HG02798 (cell line): ENCODE measurements around the gene NTM.

Source experiments
- ATAC-seq: cut with Tn5 transposase; IDR thresholded peaks from one replicate; pipeline ENCODE4 v1.9.1; 2021; ENCODE audit warnings: mild to moderate bottlenecking; ENCODE audit not compliant: unreplicated experiment, poor library complexity

NTM gene

DNA sequence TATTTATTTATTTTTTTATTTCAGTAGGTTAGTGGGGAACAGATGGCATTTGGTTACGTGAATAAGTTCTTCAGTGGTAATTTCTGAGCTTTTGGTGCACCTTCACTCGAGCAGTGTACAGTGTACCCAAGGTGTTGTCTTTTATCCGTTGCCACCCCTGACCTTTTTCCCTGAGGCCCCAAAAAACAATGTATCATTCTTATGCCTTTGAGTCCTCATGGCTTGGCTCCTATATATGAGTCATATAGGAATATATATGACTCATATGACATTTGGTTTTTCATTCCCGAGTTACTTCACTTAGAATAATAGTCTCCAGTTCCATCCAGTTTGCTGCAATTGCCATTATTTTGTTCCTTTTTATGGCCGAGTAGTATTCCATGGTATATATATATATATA is 763.9 kb downstream of the NTM start:
- no peak for ATAC-seq

DNA sequence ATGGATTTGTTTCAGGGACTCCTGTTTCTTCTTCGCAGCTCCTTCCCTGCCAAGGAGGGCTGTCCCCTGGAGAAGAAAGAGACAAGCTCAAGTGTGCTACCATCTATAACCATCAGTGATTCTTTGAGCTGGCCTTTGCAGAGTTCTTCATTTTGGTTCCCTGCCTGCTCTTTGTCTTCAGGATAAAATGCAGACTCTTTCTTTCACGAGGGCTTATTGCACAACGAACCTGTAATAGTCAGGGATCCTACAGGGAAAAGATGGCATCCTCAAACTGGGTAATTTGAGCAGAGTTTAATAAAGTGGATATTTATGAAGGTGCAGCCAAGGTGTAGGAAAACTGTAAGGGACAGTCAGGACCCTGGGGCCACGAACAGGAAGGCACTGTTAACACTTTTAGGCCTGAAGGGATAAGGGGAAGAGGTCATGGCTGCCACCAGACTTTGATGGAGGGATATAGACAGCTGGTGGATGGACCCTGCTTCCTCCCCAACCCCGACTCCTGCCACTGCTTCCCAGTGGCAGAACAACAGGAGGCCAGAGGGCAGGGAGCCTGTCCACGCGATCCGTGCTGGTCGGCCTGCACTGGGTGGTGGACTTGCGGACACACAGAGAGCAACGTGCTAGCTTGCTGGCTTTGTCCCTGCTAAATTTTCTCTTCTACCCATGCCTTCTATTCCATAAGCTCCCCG is 767.0 kb downstream of the NTM start:
- ATAC-seq, result no peak

DNA sequence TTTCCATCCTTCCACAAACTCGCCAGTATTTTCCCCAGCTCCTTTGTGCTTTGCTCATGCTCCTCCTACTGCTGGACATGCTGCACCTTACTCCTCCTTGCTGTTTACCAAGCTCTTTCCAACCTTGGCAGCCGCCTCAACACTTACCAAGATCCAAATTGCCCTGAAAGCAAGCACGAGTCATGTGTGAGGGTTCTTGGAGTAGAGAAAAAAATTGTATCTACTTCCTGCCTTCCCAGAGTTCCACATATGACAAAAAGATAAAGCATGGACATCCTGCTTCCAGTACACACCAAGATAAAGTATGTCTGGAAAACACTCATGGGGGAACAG is 767.5 kb downstream of the NTM start:
- no peak for ATAC-seq

DNA sequence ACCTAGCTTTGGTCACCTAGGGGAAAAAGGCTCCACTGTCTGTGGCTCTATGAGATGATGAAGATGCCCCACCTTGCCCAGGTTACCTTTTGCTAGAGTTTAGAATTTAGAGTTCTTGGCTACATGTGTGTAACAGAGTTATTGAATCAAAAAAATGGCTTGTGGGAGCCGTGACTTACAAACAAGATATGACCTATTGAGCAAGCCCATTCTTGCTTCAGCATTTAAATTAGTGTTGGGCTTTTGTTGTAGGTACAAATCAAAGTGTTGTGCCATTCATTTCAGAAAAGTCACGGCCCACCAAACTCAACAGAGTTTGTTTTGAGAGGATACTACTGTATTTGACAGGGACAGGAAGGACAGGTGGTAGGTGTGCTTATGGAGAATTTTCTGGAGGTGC is 768.8 kb downstream of the NTM start:
- ATAC-seq, result no peak

DNA sequence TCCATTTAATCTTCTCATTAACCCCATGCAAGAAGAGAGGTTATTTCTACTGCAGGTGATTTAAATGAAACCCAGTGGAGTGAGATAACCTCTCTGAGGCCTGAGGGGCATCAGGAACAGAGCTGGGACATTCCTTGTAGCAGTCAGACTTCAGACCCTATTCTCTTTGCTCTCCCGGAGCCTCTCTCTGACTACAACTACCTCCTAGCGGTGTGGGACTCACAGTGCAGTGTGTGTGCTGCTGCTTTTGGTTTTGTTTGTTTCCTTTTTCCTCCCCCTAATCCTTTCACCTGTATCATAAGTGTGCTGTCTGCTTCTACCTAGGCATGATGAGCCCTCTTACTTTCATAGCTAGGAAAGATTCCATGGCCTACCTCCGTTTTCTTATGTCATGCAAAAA is 769.6 kb downstream of the NTM start:
- ATAC-seq, result no peak

DNA sequence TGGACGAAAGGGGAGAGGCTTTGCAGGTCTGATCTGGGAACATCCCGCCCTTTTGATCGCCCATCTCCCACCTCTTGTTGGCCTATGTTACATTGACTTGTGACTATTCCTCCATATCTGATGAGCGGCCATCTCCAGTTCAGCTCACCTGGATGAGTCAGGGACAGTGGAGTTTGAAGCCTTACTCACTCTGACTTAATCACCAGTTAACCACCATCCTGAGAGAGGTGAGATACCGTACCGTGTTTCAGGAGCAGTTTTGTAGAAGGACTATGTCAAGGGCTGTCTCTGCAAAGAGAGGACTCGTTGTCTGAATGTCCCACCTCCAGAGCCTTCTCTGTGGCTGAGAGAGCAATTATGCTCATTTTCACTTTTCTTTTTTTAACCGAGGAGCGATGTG is 771.7 kb downstream of the NTM start:
- ATAC-seq, result no peak

DNA sequence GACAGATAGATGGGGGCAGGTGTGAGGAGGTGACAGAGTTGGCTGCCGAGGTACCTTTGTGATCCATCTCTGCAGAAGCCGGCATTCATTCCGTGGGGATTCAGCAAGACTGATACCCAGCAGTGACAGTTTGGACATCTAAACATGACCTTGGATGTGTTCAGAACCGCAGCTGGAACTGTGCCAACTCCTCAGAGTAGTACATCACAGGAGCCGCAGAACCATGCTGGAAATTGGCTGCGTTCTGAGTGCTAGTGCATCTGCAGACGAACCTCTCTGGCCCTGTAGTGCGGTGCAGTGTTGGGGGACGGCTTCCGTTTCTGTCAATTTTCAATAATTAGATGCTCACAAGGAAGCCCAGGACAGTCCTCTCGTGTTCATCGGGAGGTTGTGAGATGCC is 772.1 kb downstream of the NTM start:
- no peak for ATAC-seq

DNA sequence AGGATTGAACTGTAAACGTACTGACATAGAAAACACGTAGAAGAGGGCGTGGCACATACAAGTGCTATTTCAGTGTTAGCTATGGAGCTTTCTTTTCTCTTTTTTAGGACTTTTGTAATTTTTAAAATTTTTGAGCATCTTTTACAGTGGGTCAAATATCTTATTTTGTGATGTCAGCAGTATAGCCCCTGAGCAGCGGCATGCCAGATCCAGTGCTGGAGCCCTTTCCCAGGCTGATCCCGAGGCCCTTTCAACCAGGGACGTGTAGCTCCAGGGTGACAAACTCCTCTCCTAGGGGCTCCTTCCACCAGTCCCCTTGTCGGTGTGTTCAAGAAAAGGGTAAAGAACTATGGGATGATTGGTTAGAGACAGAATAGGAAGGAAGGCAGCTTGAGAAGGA is 777.0 kb downstream of the NTM start:
- ATAC-seq, result no peak

DNA sequence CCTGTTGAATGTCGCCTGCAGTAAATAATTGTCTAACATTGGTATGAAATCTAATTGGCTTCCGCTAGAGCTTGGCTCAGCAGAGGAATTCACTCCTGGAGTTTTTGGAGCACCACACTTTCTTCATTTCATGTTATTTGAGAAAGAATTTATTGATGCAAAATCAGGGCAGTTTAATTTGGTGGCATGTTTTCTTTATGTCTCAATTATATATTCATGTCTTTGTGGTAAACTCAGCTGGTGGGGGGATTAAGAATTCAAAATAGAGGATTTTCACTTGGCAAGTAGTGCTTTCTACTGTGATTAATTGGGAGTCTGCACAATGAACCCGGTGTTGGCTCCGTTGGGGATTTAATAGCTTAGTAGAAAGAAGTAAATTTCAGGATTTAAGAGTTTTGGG is 784.4 kb downstream of the NTM start:
- ATAC-seq, result no peak

DNA sequence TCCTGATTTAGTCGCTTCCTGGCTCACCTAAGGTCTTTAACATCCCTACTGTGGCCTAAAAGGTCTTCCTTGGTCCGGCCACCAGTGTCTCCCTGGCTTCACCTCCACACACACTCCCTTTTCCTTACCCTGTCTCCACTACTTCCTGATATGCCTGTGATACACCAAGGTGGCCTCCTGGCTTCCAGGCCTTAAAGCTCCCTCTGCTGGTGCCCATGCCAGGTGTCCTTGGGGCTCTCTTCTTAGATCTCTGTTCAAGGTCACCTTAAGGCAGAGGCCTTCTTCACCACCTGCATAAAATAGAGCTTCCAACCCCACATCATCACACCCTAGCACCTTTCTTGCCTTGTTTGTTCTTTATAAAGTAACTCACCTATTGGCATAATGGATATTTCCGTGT is 787.7 kb downstream of the NTM start:
- ATAC-seq, result no peak

DNA sequence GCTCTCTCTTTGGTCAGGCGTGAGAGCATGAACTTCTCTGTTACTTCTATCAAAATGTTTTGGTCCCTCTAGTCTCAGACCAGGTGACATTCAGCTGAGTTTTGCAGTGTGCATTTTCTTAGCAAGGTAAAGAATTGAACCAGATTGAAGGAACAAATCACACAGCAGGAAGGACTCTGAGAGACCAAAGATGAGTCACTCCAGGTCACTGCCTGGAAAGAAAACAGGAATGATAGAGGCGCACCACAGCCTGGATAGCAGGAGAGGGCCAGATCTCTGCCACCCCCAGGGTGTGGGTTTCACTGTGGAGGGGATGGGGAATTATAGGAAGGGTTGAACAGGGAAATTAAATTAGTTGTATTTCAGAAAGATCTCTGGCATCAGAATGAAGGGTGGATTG is 788.3 kb downstream of the NTM start:
- no peak for ATAC-seq

DNA sequence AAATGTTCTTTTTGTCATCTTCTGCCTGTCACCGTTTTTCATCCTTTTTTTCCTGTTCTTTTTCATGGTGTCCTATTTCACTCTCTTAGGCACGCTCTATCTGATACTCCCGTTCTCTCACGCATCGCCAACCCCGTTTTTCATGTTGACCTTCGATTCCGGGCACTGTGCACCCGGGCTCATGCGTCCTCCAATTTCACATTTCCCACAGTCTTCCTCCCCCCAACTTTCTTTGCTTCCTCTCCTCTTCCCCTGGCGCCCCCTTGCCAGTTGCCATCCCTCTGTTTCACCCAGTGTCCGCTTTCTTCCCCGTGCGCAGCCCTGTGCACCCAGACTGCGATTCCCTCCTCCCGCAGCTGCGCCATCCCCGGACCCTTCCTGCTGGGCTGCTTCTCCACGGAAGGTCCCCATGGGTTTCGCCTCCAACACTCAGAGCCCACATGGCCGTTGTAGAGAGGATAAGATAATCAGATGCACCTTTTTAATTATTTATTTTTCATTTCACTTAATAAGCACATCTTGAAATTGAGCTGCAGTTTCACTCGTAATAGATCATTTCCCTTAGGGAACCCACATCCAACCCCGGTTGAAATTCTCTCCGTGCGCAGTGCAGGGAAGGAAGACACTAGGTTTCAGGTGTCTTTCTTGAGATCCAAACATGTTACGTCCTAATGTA is 791.1 kb downstream of the NTM start:
- no peak for ATAC-seq

DNA sequence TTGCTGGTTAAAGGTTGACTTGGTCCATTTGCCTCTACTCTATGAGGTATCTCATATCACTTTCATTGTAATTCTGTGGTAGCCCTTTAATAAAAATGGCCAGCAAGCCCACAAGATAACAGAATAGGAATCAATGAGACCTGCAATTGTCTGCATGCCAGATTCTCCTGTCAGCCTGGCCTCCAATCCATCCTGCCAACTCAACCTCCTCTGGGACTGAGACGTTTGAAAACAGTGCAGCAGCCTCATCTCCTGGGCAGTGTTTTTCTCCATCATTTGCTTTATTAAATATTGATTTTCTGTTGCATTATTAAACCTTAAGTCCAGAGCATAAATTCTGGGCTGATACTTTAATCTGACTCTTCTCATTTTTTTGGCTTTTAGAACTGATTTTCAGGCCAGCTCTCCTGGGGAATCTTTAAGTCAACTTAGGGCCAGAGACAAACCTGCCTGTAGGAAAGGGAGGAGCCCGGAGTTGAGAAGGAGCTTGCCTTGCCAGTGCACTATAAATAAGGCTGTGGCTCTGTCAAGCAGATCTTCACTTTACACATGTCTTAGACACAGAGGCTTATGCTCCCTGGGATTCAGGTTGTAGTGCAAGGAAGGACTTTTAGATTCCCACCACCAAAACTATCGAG is 798.0 kb downstream of the NTM start:
- no peak for ATAC-seq

DNA sequence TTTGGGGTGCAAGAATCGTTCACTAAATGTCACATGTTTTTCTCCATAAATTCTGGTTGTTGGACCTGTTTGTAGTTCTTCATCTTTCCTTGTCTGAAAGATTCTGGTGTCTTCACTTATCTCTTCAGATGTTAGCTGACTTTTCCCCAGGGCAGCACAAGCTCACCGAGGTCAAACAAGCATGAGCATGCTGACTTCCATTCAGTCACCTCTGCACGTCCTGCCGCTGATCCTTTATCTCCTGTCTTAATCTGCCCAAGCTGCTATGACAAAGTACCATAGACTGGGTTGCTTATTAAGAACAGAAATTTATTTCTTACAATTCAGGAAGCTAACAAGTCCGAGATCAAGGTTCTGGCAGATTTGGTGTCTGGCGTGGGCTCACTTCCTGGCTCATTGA is 800.6 kb downstream of the NTM start:
- no peak for ATAC-seq

DNA sequence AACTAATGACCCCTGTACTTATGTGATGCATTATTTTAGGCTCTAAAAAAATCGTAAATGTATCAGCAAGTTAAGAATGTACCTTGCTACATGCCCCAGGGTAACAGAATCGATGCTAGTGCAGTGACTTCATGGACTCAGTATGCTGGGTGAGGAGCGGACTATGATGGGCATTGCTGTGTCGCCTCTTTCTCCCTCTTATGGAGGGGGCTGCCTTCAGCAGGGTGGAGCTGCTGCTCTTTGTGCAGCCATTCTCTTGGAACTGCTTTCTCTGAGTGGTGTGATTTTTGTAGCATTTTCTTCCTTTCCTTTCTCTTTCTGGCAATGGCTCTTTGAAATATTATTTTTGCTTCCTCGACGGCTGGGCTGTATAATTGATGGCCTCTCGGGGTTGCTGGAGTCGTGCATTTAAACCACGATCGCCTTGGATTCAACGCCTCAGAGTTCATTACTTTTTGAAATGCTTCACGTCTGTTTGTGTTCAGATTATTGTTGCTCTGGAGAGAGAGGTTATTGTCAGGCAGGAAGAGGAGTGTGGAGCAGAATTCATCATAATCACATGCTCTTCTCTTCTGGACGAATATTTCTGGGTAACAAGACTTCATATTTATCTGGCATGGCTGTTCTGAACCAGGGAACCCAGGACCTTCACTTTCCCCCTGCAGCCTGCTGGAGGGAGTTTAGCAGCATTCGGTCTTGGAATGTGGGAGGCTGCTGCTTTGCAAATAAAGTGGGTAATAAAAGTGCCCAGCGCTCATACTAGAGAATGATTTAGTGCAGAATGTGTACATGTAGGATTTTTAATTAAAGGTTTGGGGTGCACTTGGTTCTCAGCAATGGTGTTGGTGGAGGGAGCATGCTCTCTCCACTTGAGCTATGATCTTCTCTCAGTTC is 804.2 kb downstream of the NTM start:
- ATAC-seq, result no peak

DNA sequence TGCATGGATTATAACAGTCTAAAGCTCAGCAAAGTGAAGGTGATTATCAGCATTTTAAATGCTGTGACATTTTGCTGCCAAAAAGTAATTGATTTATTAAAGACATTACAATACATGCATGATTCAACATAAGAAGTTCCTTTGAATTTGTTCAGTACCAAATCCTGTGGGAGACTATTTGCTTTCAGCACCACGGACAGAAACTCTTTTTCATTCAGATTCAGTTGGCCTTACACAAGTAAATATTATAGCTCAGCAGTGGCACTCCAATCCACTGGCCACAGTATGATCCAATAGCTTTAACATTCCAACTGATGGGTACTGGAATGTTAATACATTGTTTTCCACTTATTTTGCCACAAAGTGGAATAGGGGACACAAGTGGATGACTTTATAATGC is 806.7 kb downstream of the NTM start:
- ATAC-seq, result no peak

DNA sequence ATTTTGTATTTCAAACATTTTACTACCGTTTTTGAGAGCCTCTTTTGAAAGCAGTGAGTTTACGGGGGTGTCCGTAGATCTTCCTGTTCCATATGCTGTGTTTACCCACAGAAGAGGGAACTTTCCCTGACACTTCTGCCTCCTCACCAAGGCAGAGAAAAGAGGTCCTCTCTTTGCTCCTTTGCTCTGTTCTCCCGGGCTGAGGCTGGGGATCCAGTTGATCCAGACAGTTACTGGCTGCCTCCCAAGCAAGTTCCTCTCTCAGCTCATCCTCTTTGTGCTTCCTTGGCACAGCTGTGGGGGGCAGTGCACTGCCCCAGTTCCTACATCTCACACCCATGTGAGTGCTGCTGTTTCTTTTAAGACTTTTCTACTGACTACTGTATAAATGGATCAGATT is 813.7 kb downstream of the NTM start:
- no peak for ATAC-seq

DNA sequence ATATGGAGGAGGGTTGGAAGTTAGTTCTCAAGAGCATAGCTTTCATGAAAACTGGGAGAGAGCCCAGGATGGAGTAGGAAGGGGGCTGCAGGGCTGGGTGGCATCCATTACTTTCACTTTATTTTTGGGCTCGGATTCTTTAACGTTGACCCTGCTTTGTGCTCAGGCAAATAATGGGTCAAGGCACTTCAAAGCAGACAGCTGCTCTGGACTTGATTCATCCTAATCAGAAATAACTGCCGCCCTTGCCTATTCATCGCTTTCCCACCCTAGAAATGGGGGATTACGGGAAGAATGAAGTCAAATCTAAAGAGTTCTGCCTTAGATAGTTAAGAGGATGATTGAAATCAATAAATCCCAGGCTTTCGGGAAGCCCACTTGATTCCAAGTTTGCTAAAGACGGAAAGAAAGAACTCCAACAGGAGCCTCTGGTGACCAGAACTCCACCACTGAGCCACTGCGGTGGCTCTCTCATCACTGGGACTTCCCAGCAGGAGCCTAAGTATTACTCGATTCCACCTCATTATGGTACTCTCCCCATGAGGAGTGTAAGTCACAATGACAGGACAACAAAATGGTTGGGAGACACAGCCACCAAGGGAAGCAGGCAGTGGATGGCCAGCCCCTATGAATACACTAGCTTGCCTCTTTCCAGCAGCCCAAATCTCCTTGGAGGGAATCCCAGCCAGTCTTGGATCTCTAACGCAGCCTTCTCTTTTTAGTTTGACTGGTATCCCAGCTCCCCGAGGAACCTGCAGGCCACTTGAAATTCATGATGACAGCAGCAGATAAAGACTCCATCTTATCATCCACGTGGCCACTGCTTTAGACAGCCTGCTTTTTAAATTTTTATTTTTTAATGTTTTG is 815.5 kb downstream of the NTM start:
- ATAC-seq, result no peak

DNA sequence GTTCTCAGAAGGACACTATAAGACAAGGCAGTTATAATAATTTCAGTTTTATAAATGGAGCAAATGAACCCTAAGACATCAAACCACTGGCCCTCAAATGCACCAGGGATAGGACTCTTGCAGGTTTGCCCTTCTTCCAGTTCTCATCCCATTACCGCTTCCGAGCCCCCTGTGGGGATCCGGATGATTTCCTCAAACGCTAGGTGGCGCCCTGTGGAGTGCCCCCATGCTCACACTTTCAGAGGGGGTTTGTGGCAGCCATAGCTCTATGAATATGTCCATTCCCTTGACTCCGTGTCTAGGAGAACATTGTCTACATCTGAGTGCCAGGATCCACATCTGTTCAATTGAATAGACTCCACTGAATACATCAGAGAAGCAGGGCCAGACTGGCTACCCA is 816.3 kb downstream of the NTM start:
- ATAC-seq, result no peak

DNA sequence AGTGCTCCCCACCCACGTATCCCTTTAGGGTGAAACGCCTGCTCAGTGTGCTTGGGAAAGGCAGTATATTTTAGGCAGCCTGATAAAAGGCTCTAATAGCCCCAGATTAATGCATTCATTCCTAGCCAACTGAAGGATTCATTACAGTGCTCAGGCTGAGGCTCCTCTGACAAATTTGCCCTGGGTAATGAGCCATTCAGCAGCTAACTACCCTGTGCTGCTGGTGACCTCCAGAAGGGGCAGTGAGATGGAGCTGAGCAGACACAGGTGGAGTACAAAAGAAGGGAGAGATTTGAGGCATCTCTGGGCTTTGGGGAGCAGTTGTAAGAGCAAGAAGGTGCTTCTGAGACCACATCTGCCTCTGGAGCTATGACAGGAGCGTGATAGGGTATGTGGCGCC is 817.0 kb downstream of the NTM start:
- no peak for ATAC-seq
